ENCODE data around the gene MRPL3. TPM values are rescaled to one million over a fixed set of nuclear protein-coding genes. Genes with fewer than 3 reads are reported as not detected.

Gene MRPL3
- polyA plus RNA-seq, 1 of the 3 experiments (the other 2 are of a cell fraction) = 73.7 TPM

- Histone ChIP-seq H3K9ac (no peak overlapping the region), H3K79me2 (ENCODE audit: insufficient read depth) (peaks cover 46% of the 10 kb centered on the region), H3K9me2 (no peaks in the 10 kb centered on the region; the same call in 1 of the 2 replicates), H3K27ac (ENCODE audit: low read depth in 2 of 2, low read length in 1 of 2) (no peak overlapping the region), H3F3A (replicated peaks; ENCODE audit: insufficient read depth) (no peaks in the 10 kb centered on the region), H3K4me3 (ENCODE audit: low read depth in 2 of 2, low read length in 1 of 2) (no peak overlapping the region), H3K4me1 (ENCODE audit: control insufficient read depth in 1 of 2, insufficient read depth in 2 of 2, low read depth in 1 of 2, low read length in 1 of 2) (no peaks in the 10 kb centered on the region; a peak in 1 of 4 replicates), H2AFZ (ENCODE audit: low read depth) (no peak overlapping the region), H4K20me1 (ENCODE audit: insufficient read depth) (no peaks in the 10 kb centered on the region), H3K4me2 (no peak overlapping the region), H3K36me3 (replicated peaks in 1 of 2; ENCODE audit: control insufficient read depth in 1 of 2, insufficient read depth in 2 of 2, low read length in 1 of 2) (peaks cover 75 to 91% of the 10 kb centered on the region in 2 experiments), H3K27me3 (ENCODE audit: insufficient read depth) (no peaks in the 10 kb centered on the region), H3K9me3 (no peaks in the 10 kb centered on the region)
- no peak for DNase-seq
- ChIA-PET CTCF (interaction anchor here (1.8 kb wide), 1 partner anchor 461 kb away, joined by 5 read pairs; no protein-coding TSS in a partner anchor), POLR2A (no interaction called here)
- TF ChIP-seq RFX5 (IDR thresholded peaks at IDR 0.05; ENCODE audit: low read length) = no peak
- no peak for TF ChIP-seq ZBTB33 (IDR thresholded peaks at IDR 0.05; ENCODE audit: borderline replicate concordance, low read depth)
- TF ChIP-seq JUND (IDR thresholded peaks at IDR 0.05) = no peak
- no peak for TF ChIP-seq YY1 (IDR thresholded peaks at IDR 0.05; ENCODE audit: low read depth)
- TF ChIP-seq EZH2phosphoT487 (IDR thresholded peaks at IDR 0.05; ENCODE audit: borderline replicate concordance, low read depth) = no peak
- no peak for TF ChIP-seq FOSL2 (IDR thresholded peaks at IDR 0.05; ENCODE audit: borderline replicate concordance, low read depth)
- TF ChIP-seq IRF3 (IDR thresholded peaks at IDR 0.05; ENCODE audit: low read depth, low read length) = no peak
- TF ChIP-seq SMC3 (IDR thresholded peaks at IDR 0.05; ENCODE audit: low read depth, low read length) = no peak
- TF ChIP-seq USF1 (IDR thresholded peaks at IDR 0.05; ENCODE audit: borderline replicate concordance, low read depth) = no peak
- no peak for TF ChIP-seq USF2 (IDR thresholded peaks at IDR 0.05; ENCODE audit: borderline replicate concordance, low read depth, low read length)
- no peak for TF ChIP-seq RCOR1 (IDR thresholded peaks at IDR 0.05; ENCODE audit: low read length)
- WGBS (ENCODE audit: low lambda C conversion rate) = 98% methylated on average over 1 of the region's 1 CpG
Measured at GRCh38 chr3:131494706-131495105, 8.1 kb downstream of the MRPL3 start.

- no peak overlapping the region for H3K4me3 ChIP-seq (ENCODE audit: low read depth in 2 of 2, low read length in 1 of 2)
- H3K79me2 ChIP-seq (ENCODE audit: insufficient read depth) = peaks cover 23% of the 10 kb centered on the region
- H3K36me3 ChIP-seq (replicated peaks in 1 of 2; ENCODE audit: control insufficient read depth in 1 of 2, insufficient read depth in 2 of 2, low read length in 1 of 2) = peaks cover 77 to 89% of the 10 kb centered on the region in 2 experiments
- no peaks in the 10 kb centered on the region for H3K9me3 ChIP-seq
- POLR2A ChIA-PET = no interaction called here
- WGBS (ENCODE audit: low lambda C conversion rate) = 94% methylated on average over 2 of the region's 2 CpGs
- H3K27ac ChIP-seq (ENCODE audit: low read depth in 2 of 2, low read length in 1 of 2) = no peak overlapping the region
- no peak overlapping the region for H3K9ac ChIP-seq
- TF ChIP-seq JUND (IDR thresholded peaks at IDR 0.05) (no peak), ZBTB33 (IDR thresholded peaks at IDR 0.05; ENCODE audit: borderline replicate concordance, low read depth) (no peak), RAD21 (IDR thresholded peaks at IDR 0.05; ENCODE audit: low read length) (no peak)
- H3K4me1 ChIP-seq (ENCODE audit: control insufficient read depth in 1 of 2, insufficient read depth in 2 of 2, low read depth in 1 of 2, low read length in 1 of 2) = no peaks in the 10 kb centered on the region; a peak in 1 of 4 replicates
- H2AFZ ChIP-seq (ENCODE audit: low read depth) = no peak overlapping the region
- H3K27me3 ChIP-seq (ENCODE audit: insufficient read depth) = no peaks in the 10 kb centered on the region
- H4K20me1 ChIP-seq (ENCODE audit: insufficient read depth) = no peaks in the 10 kb centered on the region
- no peaks in the 10 kb centered on the region for H3F3A ChIP-seq (replicated peaks; ENCODE audit: insufficient read depth)
- DNase-seq = no peak
- no peak overlapping the region for H3K4me2 ChIP-seq
- CTCF ChIA-PET = no interaction called here
- no peaks in the 10 kb centered on the region; the same call in 1 of the 2 replicates for H3K9me2 ChIP-seq
Measured at GRCh38 chr3:131491775-131492174, 11.0 kb downstream of the MRPL3 start.
